ENCODE measurements around the gene CC2D2A.

DNA sequence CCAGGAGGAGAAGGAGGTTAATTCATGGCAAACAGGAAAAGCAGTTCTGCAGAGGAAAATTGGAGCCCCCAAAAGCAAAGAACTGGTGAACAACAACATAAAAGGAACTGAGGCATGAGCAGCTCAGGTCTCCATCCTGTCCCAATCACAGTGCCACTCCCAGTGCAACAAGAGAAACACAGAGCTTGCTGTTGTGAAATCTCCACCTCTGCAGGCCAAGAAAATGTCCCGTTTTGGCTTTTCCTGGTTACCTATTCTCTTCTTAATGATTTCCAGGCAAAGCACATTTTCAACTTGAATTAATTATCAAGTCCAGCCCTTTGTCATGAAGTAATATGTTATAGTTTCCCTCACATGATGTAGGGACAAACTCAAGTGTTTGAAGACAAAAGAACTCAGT is 41.1 kb upstream of the CC2D2A start:
- TF ChIP-seq, protein P1, sequence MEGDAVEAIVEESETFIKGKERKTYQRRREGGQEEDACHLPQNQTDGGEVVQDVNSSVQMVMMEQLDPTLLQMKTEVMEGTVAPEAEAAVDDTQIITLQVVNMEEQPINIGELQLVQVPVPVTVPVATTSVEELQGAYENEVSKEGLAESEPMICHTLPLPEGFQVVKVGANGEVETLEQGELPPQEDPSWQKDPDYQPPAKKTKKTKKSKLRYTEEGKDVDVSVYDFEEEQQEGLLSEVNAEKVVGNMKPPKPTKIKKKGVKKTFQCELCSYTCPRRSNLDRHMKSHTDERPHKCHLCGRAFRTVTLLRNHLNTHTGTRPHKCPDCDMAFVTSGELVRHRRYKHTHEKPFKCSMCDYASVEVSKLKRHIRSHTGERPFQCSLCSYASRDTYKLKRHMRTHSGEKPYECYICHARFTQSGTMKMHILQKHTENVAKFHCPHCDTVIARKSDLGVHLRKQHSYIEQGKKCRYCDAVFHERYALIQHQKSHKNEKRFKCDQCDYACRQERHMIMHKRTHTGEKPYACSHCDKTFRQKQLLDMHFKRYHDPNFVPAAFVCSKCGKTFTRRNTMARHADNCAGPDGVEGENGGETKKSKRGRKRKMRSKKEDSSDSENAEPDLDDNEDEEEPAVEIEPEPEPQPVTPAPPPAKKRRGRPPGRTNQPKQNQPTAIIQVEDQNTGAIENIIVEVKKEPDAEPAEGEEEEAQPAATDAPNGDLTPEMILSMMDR (IDR thresholded peaks at IDR 0.05 in 2 of 3, conservative IDR thresholded peaks at IDR 0.05 in 1 of 3; ENCODE audit: borderline replicate concordance in 1 of 3, insufficient read depth in 1 of 3, low read depth in 2 of 3, low read length in 2 of 3) = no peak
- TF ChIP-seq SRF (IDR thresholded peaks at IDR 0.05; ENCODE audit: low read depth) (no peak), POLR2AphosphoS5 (IDR thresholded peaks at IDR 0.05; ENCODE audit: low read depth, low read length) (no peak), EZH2 (IDR thresholded peaks at IDR 0.05) (no peak), POLR2A (IDR thresholded peaks at IDR 0.05; ENCODE audit: borderline replicate concordance, extremely low read depth, insufficient read depth, insufficient read length) (no peak), EZH2phosphoT487 (IDR thresholded peaks at IDR 0.05; ENCODE audit: borderline replicate concordance) (no peak), CEBPB (IDR thresholded peaks at IDR 0.05; ENCODE audit: low read depth) (no peak), SP1 (IDR thresholded peaks at IDR 0.05; ENCODE audit: low read depth) (no peak), ZNF274 (IDR thresholded peaks at IDR 0.05; ENCODE audit: low read depth, low read length) (no peak), YY1 (IDR thresholded peaks at IDR 0.05; ENCODE audit: extremely low read depth, insufficient replicate concordance, low read depth, low read length) (no peak), RAD21 (IDR thresholded peaks at IDR 0.05; ENCODE audit: low read depth) (no peak), TCF7L2 (IDR thresholded peaks at IDR 0.05; ENCODE audit: borderline replicate concordance, extremely low read depth, insufficient read depth, insufficient read length) (no peak)
- TF ChIP-seq, protein P2, sequence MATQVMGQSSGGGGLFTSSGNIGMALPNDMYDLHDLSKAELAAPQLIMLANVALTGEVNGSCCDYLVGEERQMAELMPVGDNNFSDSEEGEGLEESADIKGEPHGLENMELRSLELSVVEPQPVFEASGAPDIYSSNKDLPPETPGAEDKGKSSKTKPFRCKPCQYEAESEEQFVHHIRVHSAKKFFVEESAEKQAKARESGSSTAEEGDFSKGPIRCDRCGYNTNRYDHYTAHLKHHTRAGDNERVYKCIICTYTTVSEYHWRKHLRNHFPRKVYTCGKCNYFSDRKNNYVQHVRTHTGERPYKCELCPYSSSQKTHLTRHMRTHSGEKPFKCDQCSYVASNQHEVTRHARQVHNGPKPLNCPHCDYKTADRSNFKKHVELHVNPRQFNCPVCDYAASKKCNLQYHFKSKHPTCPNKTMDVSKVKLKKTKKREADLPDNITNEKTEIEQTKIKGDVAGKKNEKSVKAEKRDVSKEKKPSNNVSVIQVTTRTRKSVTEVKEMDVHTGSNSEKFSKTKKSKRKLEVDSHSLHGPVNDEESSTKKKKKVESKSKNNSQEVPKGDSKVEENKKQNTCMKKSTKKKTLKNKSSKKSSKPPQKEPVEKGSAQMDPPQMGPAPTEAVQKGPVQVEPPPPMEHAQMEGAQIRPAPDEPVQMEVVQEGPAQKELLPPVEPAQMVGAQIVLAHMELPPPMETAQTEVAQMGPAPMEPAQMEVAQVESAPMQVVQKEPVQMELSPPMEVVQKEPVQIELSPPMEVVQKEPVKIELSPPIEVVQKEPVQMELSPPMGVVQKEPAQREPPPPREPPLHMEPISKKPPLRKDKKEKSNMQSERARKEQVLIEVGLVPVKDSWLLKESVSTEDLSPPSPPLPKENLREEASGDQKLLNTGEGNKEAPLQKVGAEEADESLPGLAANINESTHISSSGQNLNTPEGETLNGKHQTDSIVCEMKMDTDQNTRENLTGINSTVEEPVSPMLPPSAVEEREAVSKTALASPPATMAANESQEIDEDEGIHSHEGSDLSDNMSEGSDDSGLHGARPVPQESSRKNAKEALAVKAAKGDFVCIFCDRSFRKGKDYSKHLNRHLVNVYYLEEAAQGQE (IDR thresholded peaks at IDR 0.05; ENCODE audit: low read depth) = no peak
- TF ChIP-seq, protein P3, sequence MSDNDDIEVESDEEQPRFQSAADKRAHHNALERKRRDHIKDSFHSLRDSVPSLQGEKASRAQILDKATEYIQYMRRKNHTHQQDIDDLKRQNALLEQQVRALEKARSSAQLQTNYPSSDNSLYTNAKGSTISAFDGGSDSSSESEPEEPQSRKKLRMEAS (IDR thresholded peaks at IDR 0.05) = no peak
